Kidney (tissue), 14 donors: ENCODE measurements around the gene DOCK10. TPM values are rescaled to one million over a fixed set of nuclear protein-coding genes. Genes with fewer than 3 reads are reported as not detected.

ENCODE experiments used
- DNase-seq, 5 donors: peaks; one replicate each; pipeline ENCODE4 v3.0.0-alpha.2; 2013 to 2020
- FAIRE-seq: peaks from 2 replicates; lab custom pipeline; 2012; peaks lifted over from hg19 to GRCh38; lab: Jason Lieb, UNC
- H3K27ac ChIP-seq, 2 donors: one replicate each; pipeline ENCODE4 v1.7.0; 2013; ENCODE audit warnings: low read depth in 2 of 2, low read length in 2 of 2, inconsistent platforms in 1 of 2
- H3K27me3 ChIP-seq: one replicate; pipeline ENCODE4 v1.7.1; 2013; ENCODE audit warnings: low read length, inconsistent platforms; ENCODE audit not compliant: control insufficient read depth, insufficient read depth
- H3K36me3 ChIP-seq, 3 donors: one replicate each; pipeline versions ENCODE4 v1.7.0 to v1.7.1; 2013; ENCODE audit warnings: low read length in 3 of 3, control low read depth in 1 of 3, inconsistent platforms in 1 of 3; ENCODE audit not compliant: insufficient read depth in 3 of 3, control insufficient read depth in 2 of 3
- H3K4me1 ChIP-seq, 3 donors: one replicate each; pipeline versions ENCODE4 v1.7.0 to v1.7.1; 2013; ENCODE audit warnings: low read length in 3 of 3, inconsistent platforms in 1 of 3, low read depth in 1 of 3; ENCODE audit not compliant: control insufficient read depth in 2 of 3, insufficient read depth in 2 of 3
- H3K4me3 ChIP-seq, 3 donors: one replicate each; pipeline versions ENCODE4 v1.7.0 to v1.8.1; 2013; ENCODE audit warnings: low read length in 3 of 3, control low read depth in 1 of 3, inconsistent platforms in 1 of 3
- H3K9ac ChIP-seq, 3 donors: one replicate each; pipeline versions ENCODE4 v1.7.0 to v1.7.1; 2013; ENCODE audit warnings: low read length in 3 of 3, control low read depth in 1 of 3, inconsistent platforms in 1 of 3
- H3K9me3 ChIP-seq, 3 donors: one replicate each; pipeline versions ENCODE4 v1.7.0 to v1.7.1; 2013; ENCODE audit warnings: low read length in 3 of 3, control low read depth in 1 of 3, inconsistent platforms in 1 of 3; ENCODE audit not compliant: control insufficient read depth in 2 of 3, insufficient read depth in 1 of 3
- intact Hi-C: fragments of 100-400 bp; cut with DNase I; formaldehyde crosslinking; loops from one replicate; pipeline ENCODE4 v1.11.1; 2022
- polyA plus RNA-seq: library from polyadenylated mRNA; stranded (reverse); fragments of 350-450 nt; fragmentation: Illumina TruSeq; extraction: RNeasy Lipid Tissue Mini Kit (QIAGEN cat#74804); gene quantifications from one replicate; pipeline ENCODE4 v1.2.3, GENCODE V29; 2014; ENCODE audit warnings: low read depth, low replicate concordance; ENCODE audit not compliant: insufficient read depth
- total RNA-seq: library from RNA; stranded (reverse); fragmentation: NEBNext Ultra II Directional; extraction: Animal tissue kit (Norgen Biotek cat#: 25700); gene quantifications from one replicate; pipeline ENCODE4 v1.2.1, GENCODE V29; 2021
- TF ChIP-seq, protein P1 (sequence below): IDR thresholded peaks from 3 replicates; pipeline ENCODE4 v1.5.1; 2012; ENCODE audit warnings: mild to moderate bottlenecking, moderate library complexity, borderline replicate concordance; ENCODE audit not compliant: insufficient read depth; ENCODE audit errors: extremely low read depth
- donor health status: control.
- donor health status: control.
- donor health status: control.
- donor health status: control.
- donor health status: control.
- donor health status: DM: yes; HTN: yes; CAD: no.
- donor health status: Normal renal cell carcinoma (clear cell type).

The DOCK10 gene
- total and polyA plus RNA-seq, 2 donors from 2014 or later, result 2.1 to 33.8 TPM

DNA sequence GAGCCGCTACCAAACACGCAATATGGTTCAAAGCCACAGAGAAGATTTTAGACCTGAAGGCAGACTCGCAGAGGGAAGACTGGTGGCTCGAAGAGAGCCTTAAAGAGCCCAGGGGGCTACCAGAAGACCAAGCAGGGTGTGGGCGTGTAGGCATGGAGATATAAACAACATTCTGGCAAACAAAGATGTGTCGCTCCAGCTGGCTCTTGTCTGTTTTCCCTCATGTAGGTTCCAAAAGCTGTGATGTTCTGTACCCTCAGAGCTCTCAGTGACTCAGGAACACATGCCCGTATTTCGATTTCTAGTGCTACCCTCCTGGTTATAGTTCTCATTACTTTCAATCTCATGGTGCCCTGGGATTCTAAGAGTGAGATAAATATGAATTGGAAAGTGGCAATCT, 44.5 kb downstream of the DOCK10 start:
- peaks cover 0 to 3% (median 0%) of the 10 kb centered on the region in 3 donors for H3K4me1 ChIP-seq
- no peak overlapping the region for H3K9ac ChIP-seq
- H3K36me3 ChIP-seq, result no peaks in the 10 kb centered on the region
- no peaks in the 10 kb centered on the region for H3K9me3 ChIP-seq
- no peak overlapping the region for H3K27ac ChIP-seq
- intact Hi-C loops, result no loop called here
- TF ChIP-seq, protein P1, sequence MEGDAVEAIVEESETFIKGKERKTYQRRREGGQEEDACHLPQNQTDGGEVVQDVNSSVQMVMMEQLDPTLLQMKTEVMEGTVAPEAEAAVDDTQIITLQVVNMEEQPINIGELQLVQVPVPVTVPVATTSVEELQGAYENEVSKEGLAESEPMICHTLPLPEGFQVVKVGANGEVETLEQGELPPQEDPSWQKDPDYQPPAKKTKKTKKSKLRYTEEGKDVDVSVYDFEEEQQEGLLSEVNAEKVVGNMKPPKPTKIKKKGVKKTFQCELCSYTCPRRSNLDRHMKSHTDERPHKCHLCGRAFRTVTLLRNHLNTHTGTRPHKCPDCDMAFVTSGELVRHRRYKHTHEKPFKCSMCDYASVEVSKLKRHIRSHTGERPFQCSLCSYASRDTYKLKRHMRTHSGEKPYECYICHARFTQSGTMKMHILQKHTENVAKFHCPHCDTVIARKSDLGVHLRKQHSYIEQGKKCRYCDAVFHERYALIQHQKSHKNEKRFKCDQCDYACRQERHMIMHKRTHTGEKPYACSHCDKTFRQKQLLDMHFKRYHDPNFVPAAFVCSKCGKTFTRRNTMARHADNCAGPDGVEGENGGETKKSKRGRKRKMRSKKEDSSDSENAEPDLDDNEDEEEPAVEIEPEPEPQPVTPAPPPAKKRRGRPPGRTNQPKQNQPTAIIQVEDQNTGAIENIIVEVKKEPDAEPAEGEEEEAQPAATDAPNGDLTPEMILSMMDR, result no peak
- no peak overlapping the region for H3K4me3 ChIP-seq
- FAIRE-seq (no peak), DNase-seq (peak in 3 of 5 donors; percentile 18 to 55 (median 50))
- H3K27me3 ChIP-seq, result no peaks in the 10 kb centered on the region

DNA sequence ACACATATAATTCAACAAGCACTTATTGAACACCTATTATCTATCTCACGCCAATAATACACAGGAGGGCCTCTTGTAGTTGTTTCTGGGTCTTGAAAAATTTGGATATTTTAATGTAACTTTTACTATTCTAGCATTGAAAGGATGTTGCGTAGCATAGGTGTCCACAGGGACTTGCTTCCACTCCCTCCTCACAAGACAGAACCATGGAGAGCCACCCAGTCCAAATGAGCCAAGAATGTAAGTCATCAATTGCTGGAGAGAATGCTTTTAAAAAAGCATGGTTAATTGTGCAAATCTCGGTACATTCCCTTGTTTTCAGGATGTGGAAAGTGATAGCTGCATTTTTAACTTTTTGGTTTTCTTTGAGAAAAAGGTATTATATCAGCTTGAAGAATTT, 46.8 kb downstream of the DOCK10 start:
- Histone ChIP-seq H3K27ac (no peak overlapping the region), H3K4me1 (no peaks in the 10 kb centered on the region), H3K9me3 (no peaks in the 10 kb centered on the region), H3K27me3 (no peaks in the 10 kb centered on the region), H3K9ac (no peak overlapping the region), H3K4me3 (no peak overlapping the region), H3K36me3 (no peaks in the 10 kb centered on the region)
- TF ChIP-seq, protein P1, result no peak
- DNase-seq (no peak), FAIRE-seq (no peak)
- intact Hi-C loops, result no loop called here

DNA sequence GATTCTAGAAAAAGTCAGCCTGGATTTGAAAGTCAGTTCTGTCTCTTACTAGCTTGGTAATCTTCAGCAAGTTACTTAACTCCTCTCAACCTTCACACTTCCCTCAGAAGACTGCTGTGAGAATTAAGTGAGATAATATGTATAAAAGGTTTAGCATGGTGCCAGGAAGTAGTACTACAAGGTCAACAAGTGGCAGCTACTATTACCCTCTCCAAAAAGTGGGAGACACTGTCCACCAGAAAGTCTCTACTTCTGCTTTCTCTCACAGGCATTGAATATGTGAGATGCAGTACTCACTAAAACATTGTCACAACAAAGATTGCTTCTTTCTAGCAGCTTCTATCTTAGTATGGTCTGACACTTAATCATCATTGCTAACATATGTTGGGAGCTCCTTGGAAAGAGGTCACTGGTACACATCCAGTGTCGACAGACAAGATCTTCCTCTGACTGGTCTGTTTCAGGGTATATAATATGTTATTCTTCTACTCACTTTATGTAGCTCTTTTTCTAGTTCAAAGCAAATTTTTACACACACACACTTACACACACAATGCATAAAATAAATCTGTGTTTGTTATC, 47.9 kb downstream of the DOCK10 start:
- intact Hi-C loops, result no loop called here
- Histone ChIP-seq H3K27me3 (no peaks in the 10 kb centered on the region), H3K4me3 (no peak overlapping the region), H3K36me3 (no peaks in the 10 kb centered on the region), H3K9me3 (no peaks in the 10 kb centered on the region), H3K4me1 (no peaks in the 10 kb centered on the region), H3K9ac (no peak overlapping the region), H3K27ac (no peak overlapping the region)
- FAIRE-seq, result no peak
- no peak for DNase-seq
- TF ChIP-seq, protein P1, result no peak

DNA sequence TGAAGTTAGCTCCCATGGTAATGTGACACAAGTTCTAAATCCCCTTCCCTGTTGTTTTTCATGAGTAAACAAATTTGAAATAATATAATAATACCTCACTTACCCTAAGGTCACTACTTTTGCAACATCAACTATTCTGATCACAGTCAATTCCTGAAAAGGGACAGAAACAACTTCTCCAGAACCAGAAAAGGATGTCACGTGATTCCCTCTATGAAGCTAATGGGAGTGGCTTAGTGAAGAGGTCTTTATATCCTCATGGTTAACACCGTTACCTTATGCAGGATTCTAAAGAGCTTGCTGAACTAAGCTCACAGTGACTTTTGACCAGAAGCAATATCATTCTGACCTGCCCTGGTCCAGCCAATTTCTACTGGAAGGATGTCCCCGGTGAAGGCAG, 51.6 kb downstream of the DOCK10 start:
- no peak overlapping the region for H3K4me3 ChIP-seq
- no peaks in the 10 kb centered on the region for H3K4me1 ChIP-seq
- DNase-seq, result no peak
- no peak overlapping the region for H3K9ac ChIP-seq
- no peaks in the 10 kb centered on the region for H3K36me3 ChIP-seq
- H3K27me3 ChIP-seq, result no peaks in the 10 kb centered on the region
- TF ChIP-seq, protein P1, result no peak
- H3K9me3 ChIP-seq, result no peaks in the 10 kb centered on the region
- no peak for FAIRE-seq
- no peak overlapping the region for H3K27ac ChIP-seq
- intact Hi-C loops, result no loop called here
